HG03280 (cell line): ENCODE data around the gene MARVELD1.
A peak's percentile ranks its signal among the peaks of the same experiment; 100 is the strongest.
"Not testable (repeated sequence)": the region's sequence is repeated elsewhere in the genome, so short reads cannot be mapped to it uniquely, and the experiment has no call there.

ENCODE experiments used
- ATAC-seq: cut with Tn5 transposase; IDR thresholded peaks from one replicate; pipeline ENCODE4 v1.9.1; 2021; ENCODE audit warnings: mild to moderate bottlenecking, moderate library complexity; ENCODE audit not compliant: unreplicated experiment

MARVELD1 gene

GRCh38 chr10:97713339-97713825 is at the start of gene MARVELD1:
Gene MARVELD1 (plus strand): TSS chr10:97713730. CDS start chr10:97713877, 147 bp downstream.
- no peak for ATAC-seq

- no peak for ATAC-seq
Observed at GRCh38 chr10:97664282-97664850, 49.2 kb upstream of the MARVELD1 start.

GRCh38 chr10:97666992-97667391 is 46.5 kb upstream of the MARVELD1 start:
- ATAC-seq: no peak

- no peak for ATAC-seq
Observed at GRCh38 chr10:97667463-97667862, 46.1 kb upstream of the MARVELD1 start.

- no peak for ATAC-seq
Observed at GRCh38 chr10:97669571-97669970, 44.0 kb upstream of the MARVELD1 start.

GRCh38 chr10:97673736-97674525 is 39.6 kb upstream of the MARVELD1 start:
- ATAC-seq: no peak

GRCh38 chr10:97675222-97675621 is 38.3 kb upstream of the MARVELD1 start:
- no peak for ATAC-seq

- peak; percentile 68 for ATAC-seq
Observed at GRCh38 chr10:97676770-97677581, 36.6 kb upstream of the MARVELD1 start.

GRCh38 chr10:97679594-97679993 is 33.9 kb upstream of the MARVELD1 start:
- no peak for ATAC-seq

GRCh38 chr10:97682042-97682441 is 31.5 kb upstream of the MARVELD1 start:
- ATAC-seq: no peak

GRCh38 chr10:97683556-97684367 is 29.8 kb upstream of the MARVELD1 start:
- ATAC-seq: no peak

GRCh38 chr10:97684368-97684713 is 29.2 kb upstream of the MARVELD1 start:
- not testable (repeated sequence) for ATAC-seq

GRCh38 chr10:97684866-97685394 is 28.6 kb upstream of the MARVELD1 start:
- ATAC-seq: no peak

GRCh38 chr10:97685395-97685958 is 28.1 kb upstream of the MARVELD1 start:
- ATAC-seq: no peak

GRCh38 chr10:97686301-97686961 is 27.1 kb upstream of the MARVELD1 start:
- peak; percentile 8 for ATAC-seq

GRCh38 chr10:97686962-97687784 is 26.4 kb upstream of the MARVELD1 start, which contains the start of gene AVPI1:
Gene AVPI1 (minus strand): TSS chr10:97687241. CDS start chr10:97679905, 7,336 bp downstream.
- peak; percentile 89 for ATAC-seq

GRCh38 chr10:97687785-97688781 is 25.4 kb upstream of the MARVELD1 start:
- no peak for ATAC-seq
